B cell (primary cell): ENCODE measurements around the gene AKIP1. TPM values are rescaled to one million over a fixed set of nuclear protein-coding genes. Genes with fewer than 3 reads are reported as not detected.

Source experiments
- ATAC-seq: fragments of 200-7000 bp; cut with Tn5 transposase; one replicate; pipeline ENCODE4 v1.10.0; 2021; ENCODE audit warnings: low read depth, mild to moderate bottlenecking, moderate number of reproducible peaks, moderate library complexity
- CTCF ChIA-PET: fragments of 350-600 bp; sonication (Branson Sonifier 250); formaldehyde crosslinking; loops from one replicate; lab custom pipeline; 2021; ENCODE audit warnings: antibody characterized with exemption, inconsistent platforms; lab: Charles Lee
- POLR2A ChIA-PET: fragments of 350-600 bp; sonication (Branson Sonifier 250); formaldehyde crosslinking; loops from one replicate; lab custom pipeline; 2021; ENCODE audit warnings: antibody characterized with exemption; lab: Charles Lee
- DNase-seq: peaks from one replicate; pipeline ENCODE4 v3.0.0; 2013
- H2AFZ ChIP-seq: 2 replicates; pipeline ENCODE4 v1.6.1; 2012; ENCODE audit warnings: mild to moderate bottlenecking, low read depth, low read length; ENCODE audit not compliant: insufficient read depth, poor library complexity, severe bottlenecking
- H3K27ac ChIP-seq, 2 donors: 1 replicate in 1 of 2; 2 replicates in 1 of 2; pipeline ENCODE4 v1.5.1; 2012 to 2013; ENCODE audit warnings: low read length in 2 of 2, mild to moderate bottlenecking in 2 of 2, moderate library complexity in 1 of 2
- H3K27me3 ChIP-seq, 4 experiments: fragments of 200-600 bp in 1 of 4; sonication (generic) in 1 of 4; replicated peaks in 1 of 4; 1 replicate in 2 of 4; 2 replicates in 2 of 4; pipeline versions ENCODE4 v1.6.1 to v1.7.0; 2013 to 2016; ENCODE audit warnings: low read length in 3 of 4, mild to moderate bottlenecking in 2 of 4, mixed read lengths in 1 of 4, moderate library complexity in 1 of 4; ENCODE audit not compliant: insufficient read depth in 4 of 4, control insufficient read depth in 3 of 4; ENCODE audit errors: control extremely low read depth in 1 of 4
- H3K36me3 ChIP-seq, 2 experiments: replicated peaks in 1 of 2; 1 replicate in 1 of 2; 2 replicates in 1 of 2; pipeline versions ENCODE4 v1.6.1 to v1.7.1; 2013; ENCODE audit warnings: low read length in 1 of 2; ENCODE audit not compliant: insufficient read depth in 2 of 2, control insufficient read depth in 1 of 2; ENCODE audit errors: control extremely low read depth in 1 of 2, extremely low read depth in 1 of 2
- H3K4me1 ChIP-seq, 2 donors: fragments of 200-600 bp in 1 of 2; sonication (generic) in 1 of 2; 1 replicate in 1 of 2; 2 replicates in 1 of 2; pipeline versions ENCODE4 v1.5.1 to v1.6.1; 2013 to 2017; ENCODE audit warnings: low read length in 2 of 2; ENCODE audit not compliant: control insufficient read depth in 2 of 2, insufficient read depth in 2 of 2
- H3K4me2 ChIP-seq: replicated peaks from 2 replicates; pipeline ENCODE3; 2012; ENCODE audit warnings: mild to moderate bottlenecking, low read depth, low read length; ENCODE audit not compliant: poor library complexity, severe bottlenecking
- H3K4me3 ChIP-seq, 5 experiments: fragments of 200-600 bp in 1 of 5; sonication (generic) in 1 of 5; 1 replicate in 3 of 5; 2 replicates in 2 of 5; pipeline versions ENCODE4 v1.5.1 to v1.7.0; 2011 to 2016; ENCODE audit warnings: low read length in 4 of 5, mild to moderate bottlenecking in 4 of 5, low read depth in 2 of 5, control low read depth in 1 of 5, moderate library complexity in 1 of 5; ENCODE audit not compliant: insufficient read depth in 1 of 5; ENCODE audit errors: control extremely low read depth in 1 of 5, extremely low read depth in 1 of 5
- H3K79me2 ChIP-seq: fragments of 200-600 bp; sonication (generic); one replicate; pipeline ENCODE4 v1.6.0; 2016; ENCODE audit warnings: low read length; ENCODE audit not compliant: control insufficient read depth, insufficient read depth
- H3K9ac ChIP-seq: fragments of 200-600 bp; sonication (generic); 2 replicates; pipeline ENCODE4 v1.6.1; 2017; ENCODE audit warnings: mild to moderate bottlenecking, low read length, moderate library complexity
- H3K9me3 ChIP-seq, 3 donors: one replicate each; pipeline versions ENCODE4 v1.6.1 to v1.7.1; 2013; ENCODE audit warnings: low read length in 2 of 3; ENCODE audit not compliant: control insufficient read depth in 2 of 3, insufficient read depth in 1 of 3; ENCODE audit errors: control extremely low read depth in 1 of 3
- H4K20me1 ChIP-seq: 2 replicates; pipeline ENCODE4 v1.6.0; 2012; ENCODE audit warnings: mild to moderate bottlenecking, low read length; ENCODE audit not compliant: insufficient read depth, control insufficient read depth, poor library complexity, severe bottlenecking
- H3K27ac Mint-ChIP-seq: one replicate; pipeline ENCODE4 v1.8.0; 2021; ENCODE audit warnings: mixed read lengths
- H3K27me3 Mint-ChIP-seq: one replicate; pipeline ENCODE4 v1.8.0; 2021; ENCODE audit warnings: mixed read lengths
- H3K4me1 Mint-ChIP-seq: one replicate; pipeline ENCODE4 v1.8.0; 2021; ENCODE audit warnings: mixed read lengths
- H3K4me3 Mint-ChIP-seq: one replicate; pipeline ENCODE4 v1.8.0; 2021; ENCODE audit warnings: mixed read lengths
- H3K9me3 Mint-ChIP-seq: one replicate; pipeline ENCODE4 v1.8.0; 2022; ENCODE audit warnings: mixed read lengths; ENCODE audit not compliant: insufficient read depth
- CTCF ChIP-seq: fragments of 200-600 bp; IDR thresholded peaks from one replicate; pipeline ENCODE4 v1.8.0; 2022; ENCODE audit warnings: antibody characterized with exemption, mild to moderate bottlenecking
- EZH2 ChIP-seq: IDR thresholded peaks from 2 replicates; pipeline ENCODE4 v1.6.1; 2012; ENCODE audit warnings: borderline replicate concordance, low read depth, mild to moderate bottlenecking, moderate library complexity, low read length; ENCODE audit not compliant: insufficient read depth, poor library complexity, severe bottlenecking
- WGBS: methylation state at CpG from one replicate; pipeline ENCODE4 v1.1.5; 2013; ENCODE audit warnings: missing lambda C conversion rate; ENCODE audit not compliant: insufficient coverage; 5-methylcytosine and 5-hydroxymethylcytosine counted together
- intact Hi-C: fragments of 100-400 bp; cut with micrococcal nuclease; formaldehyde crosslinking; loops from one replicate; pipeline ENCODE4 v1.10.0; 2022
- polyA plus RNA-seq: library from polyadenylated mRNA; depleted of rRNA; stranded (reverse); fragments of >200 nt; gene quantifications from 2 replicates; pipeline ENCODE4 v1.2.3, GENCODE V29; 2012
- total RNA-seq, 2 donors: library from RNA; stranded (reverse); fragments of 120-200 nt in 1 of 2; gene quantifications; 1 replicate in 1 of 2; 2 replicates in 1 of 2; pipeline versions ENCODE4 v1.2.3 to v1.2.4, GENCODE V29; 2013 to 2022

The AKIP1 gene
- total and polyA plus RNA-seq, 2 donors (not counting 1 experiment from before 2014, with no cell fraction given): 2.8 to 10.7 TPM

- Histone ChIP-seq H3K79me2 (no peaks in the 10 kb centered on the region), H3K4me2 (no peak overlapping the region), H2AFZ (no peak overlapping the region), H3K27ac (no peak overlapping the region), H3K4me1 (peaks cover 22 to 26% of the 10 kb centered on the region in 2 donors), H3K36me3 (no peaks in the 10 kb centered on the region), H4K20me1 (no peaks in the 10 kb centered on the region), H3K4me3 (no peak overlapping the region), H3K9me3 (peaks cover 0 to 6% (median 0%) of the 10 kb centered on the region in 3 donors), H3K27me3 (peaks cover 0 to 22% (median 7%) of the 10 kb centered on the region in 4 experiments), H3K9ac (no peak overlapping the region)
- DNase-seq (no peak), ATAC-seq (no peak)
- peak overlapping the region; percentile 76 for H3K4me3 Mint-ChIP-seq
- no peak overlapping the region for H3K27ac Mint-ChIP-seq
- POLR2A ChIA-PET: no interaction called here
- peaks cover 25% of the 10 kb centered on the region for H3K4me1 Mint-ChIP-seq
- TF ChIP-seq EZH2: no peak
- no peak for TF ChIP-seq CTCF
- H3K9me3 Mint-ChIP-seq: no peaks in the 10 kb centered on the region
- CTCF ChIA-PET: no interaction called here
- peaks cover 37% of the 10 kb centered on the region for H3K27me3 Mint-ChIP-seq
- 97% methylated on average over 5 of the region's 6 CpGs for WGBS
- intact Hi-C loops: no loop called here
Measured at GRCh38 chr11:8871962-8872361, 39.0 kb upstream of the AKIP1 start.

GRCh38 chr11:8873741-8874405 lies 37.1 kb upstream of the AKIP1 start:
- no peak overlapping the region for H3K27ac Mint-ChIP-seq
- H3K27me3 Mint-ChIP-seq: peaks cover 33% of the 10 kb centered on the region
- no peaks in the 10 kb centered on the region for H3K79me2 ChIP-seq
- H3K9me3 ChIP-seq: peaks cover 0 to 6% (median 0%) of the 10 kb centered on the region in 3 donors
- peak overlapping the region; percentile 17 for H3K9ac ChIP-seq
- DNase-seq (peak; percentile 13), ATAC-seq (no peak)
- peak overlapping the region; percentile 33 for H3K4me3 Mint-ChIP-seq
- no peaks in the 10 kb centered on the region for H3K36me3 ChIP-seq
- H3K4me1 Mint-ChIP-seq: peaks cover 25% of the 10 kb centered on the region
- ChIA-PET CTCF (interaction anchor here (1.2 kb wide), 1 partner anchor 8 kb away, joined by 3 read pairs; no protein-coding TSS in a partner anchor), POLR2A (no interaction called here)
- 0% methylated on average over 1 of the region's 6 CpGs for WGBS
- H2AFZ ChIP-seq: peak overlapping the region; percentile 60
- H3K27me3 ChIP-seq: peaks cover 0 to 22% (median 7%) of the 10 kb centered on the region in 4 experiments
- H3K4me1 ChIP-seq: peaks cover 22 to 26% of the 10 kb centered on the region in 2 donors
- H3K4me2 ChIP-seq: peak overlapping the region; percentile 50
- H3K27ac ChIP-seq: no peak overlapping the region
- peak overlapping the region in 1 of 5 experiments; percentile 41 for H3K4me3 ChIP-seq
- TF ChIP-seq EZH2 (no peak), CTCF (no peak)
- no peaks in the 10 kb centered on the region for H3K9me3 Mint-ChIP-seq
- no peaks in the 10 kb centered on the region for H4K20me1 ChIP-seq
- intact Hi-C loops: no loop called here
